ENCODE data around the gene TSHZ1. TPM values are rescaled to one million over a fixed set of nuclear protein-coding genes. Genes with fewer than 3 reads are reported as not detected.

The TSHZ1 gene
- total RNA-seq, 2 donors from 2014 or later: 8.3 to 11.2 TPM

DNA sequence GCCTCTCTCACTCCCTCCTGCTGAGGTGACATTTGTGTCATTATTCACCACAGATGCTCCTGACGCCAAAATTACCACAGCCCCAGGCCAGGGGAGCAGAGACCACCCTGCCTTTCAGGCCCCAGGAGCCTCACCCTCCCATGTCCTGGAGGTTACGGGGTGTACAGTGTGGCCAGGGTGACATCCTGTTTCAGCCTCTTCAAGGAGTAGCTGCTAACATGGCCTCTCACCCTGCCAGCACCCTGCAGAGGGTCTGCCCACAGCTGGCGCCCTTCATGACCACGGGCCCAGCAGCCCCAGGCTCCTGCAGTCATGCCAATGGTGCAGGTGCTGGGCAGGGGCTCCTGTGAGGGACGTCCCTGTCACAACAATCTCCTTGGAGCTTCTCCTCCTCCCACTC is 124.3 kb downstream of the TSHZ1 start:
- ATAC-seq (no peak), DNase-seq (no peak)
- Histone ChIP-seq H3K27me3 (no peaks in the 10 kb centered on the region), H3K4me1 (no peaks in the 10 kb centered on the region), H3K27ac (no peak overlapping the region), H3K36me3 (replicated peaks in 1 of 2; ENCODE audit: insufficient read depth in 1 of 2, low read depth in 2 of 2) (no peaks in the 10 kb centered on the region), H3K4me3 (no peak overlapping the region), H3K9me3 (no peaks in the 10 kb centered on the region)
- intact Hi-C loops (cut with DNase I): no loop called here
- 83 to 87% methylated on average over 4 to 5 of the region's 5 CpGs for WGBS, 2 donors
- TF ChIP-seq, protein P1, sequence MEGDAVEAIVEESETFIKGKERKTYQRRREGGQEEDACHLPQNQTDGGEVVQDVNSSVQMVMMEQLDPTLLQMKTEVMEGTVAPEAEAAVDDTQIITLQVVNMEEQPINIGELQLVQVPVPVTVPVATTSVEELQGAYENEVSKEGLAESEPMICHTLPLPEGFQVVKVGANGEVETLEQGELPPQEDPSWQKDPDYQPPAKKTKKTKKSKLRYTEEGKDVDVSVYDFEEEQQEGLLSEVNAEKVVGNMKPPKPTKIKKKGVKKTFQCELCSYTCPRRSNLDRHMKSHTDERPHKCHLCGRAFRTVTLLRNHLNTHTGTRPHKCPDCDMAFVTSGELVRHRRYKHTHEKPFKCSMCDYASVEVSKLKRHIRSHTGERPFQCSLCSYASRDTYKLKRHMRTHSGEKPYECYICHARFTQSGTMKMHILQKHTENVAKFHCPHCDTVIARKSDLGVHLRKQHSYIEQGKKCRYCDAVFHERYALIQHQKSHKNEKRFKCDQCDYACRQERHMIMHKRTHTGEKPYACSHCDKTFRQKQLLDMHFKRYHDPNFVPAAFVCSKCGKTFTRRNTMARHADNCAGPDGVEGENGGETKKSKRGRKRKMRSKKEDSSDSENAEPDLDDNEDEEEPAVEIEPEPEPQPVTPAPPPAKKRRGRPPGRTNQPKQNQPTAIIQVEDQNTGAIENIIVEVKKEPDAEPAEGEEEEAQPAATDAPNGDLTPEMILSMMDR (IDR thresholded peaks at IDR 0.05): no peak
- no peak for TF ChIP-seq POLR2A (IDR thresholded peaks at IDR 0.05)

DNA sequence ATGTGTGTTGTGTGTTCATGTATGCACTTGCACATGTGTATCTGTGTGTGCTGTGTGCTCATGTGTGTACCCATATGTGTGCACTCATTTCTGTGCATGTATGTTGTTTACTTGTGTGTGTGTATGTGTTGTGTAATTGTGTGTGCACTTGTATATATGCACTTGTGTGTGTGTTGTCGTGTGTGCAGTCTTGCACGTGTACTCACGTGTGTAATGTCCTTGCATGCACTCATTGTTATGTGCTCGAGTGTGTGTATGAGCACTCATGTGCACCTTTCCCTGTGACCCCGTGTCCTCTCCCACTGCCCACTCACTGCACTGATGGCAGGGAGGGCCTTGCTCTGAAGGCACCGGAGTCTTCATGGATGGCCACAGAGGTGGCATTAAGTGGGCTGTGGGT is 124.9 kb downstream of the TSHZ1 start:
- H3K27ac ChIP-seq: no peak overlapping the region
- 83 to 87% methylated on average over 6 of the region's 6 CpGs for WGBS, 2 donors
- no peaks in the 10 kb centered on the region for H3K4me1 ChIP-seq
- ATAC-seq (no peak), DNase-seq (no peak)
- intact Hi-C loops (cut with DNase I): no loop called here
- TF ChIP-seq, protein P1 (IDR thresholded peaks at IDR 0.05): no peak
- no peak for TF ChIP-seq POLR2A (IDR thresholded peaks at IDR 0.05)
- no peak overlapping the region for H3K4me3 ChIP-seq
- no peaks in the 10 kb centered on the region for H3K27me3 ChIP-seq
- no peaks in the 10 kb centered on the region for H3K9me3 ChIP-seq
- no peaks in the 10 kb centered on the region for H3K36me3 ChIP-seq (replicated peaks in 1 of 2; ENCODE audit: insufficient read depth in 1 of 2, low read depth in 2 of 2)

DNA sequence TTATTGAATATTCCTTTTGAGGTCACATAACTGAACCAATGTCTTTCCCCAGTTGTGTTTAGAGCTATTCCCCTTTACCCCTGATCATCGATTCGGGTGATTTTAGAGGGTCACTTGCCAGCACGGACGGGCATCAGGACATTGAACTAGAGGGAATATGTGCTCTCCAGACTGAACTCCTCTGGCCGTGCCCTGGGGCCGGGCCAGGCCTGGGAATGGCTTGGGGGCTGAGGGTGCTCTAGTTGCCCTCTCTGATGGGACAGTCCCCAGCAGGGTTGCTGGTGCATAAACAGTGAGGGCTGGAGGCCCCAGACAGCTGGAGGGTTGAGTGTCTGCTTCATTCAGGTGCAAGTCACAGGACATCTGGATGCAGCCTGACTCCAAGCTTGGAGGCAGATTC is 126.2 kb downstream of the TSHZ1 start:
- no peaks in the 10 kb centered on the region for H3K9me3 ChIP-seq
- DNase-seq (no peak), ATAC-seq (no peak)
- H3K4me3 ChIP-seq: no peak overlapping the region
- H3K36me3 ChIP-seq (replicated peaks in 1 of 2; ENCODE audit: insufficient read depth in 1 of 2, low read depth in 2 of 2): no peaks in the 10 kb centered on the region
- 79 to 87% methylated on average over 6 of the region's 6 CpGs for WGBS, 2 donors
- no peak overlapping the region for H3K27ac ChIP-seq
- no peaks in the 10 kb centered on the region for H3K27me3 ChIP-seq
- TF ChIP-seq POLR2A (IDR thresholded peaks at IDR 0.05): no peak
- TF ChIP-seq, protein P1 (IDR thresholded peaks at IDR 0.05): no peak
- intact Hi-C loops (cut with DNase I): no loop called here
- no peaks in the 10 kb centered on the region for H3K4me1 ChIP-seq

DNA sequence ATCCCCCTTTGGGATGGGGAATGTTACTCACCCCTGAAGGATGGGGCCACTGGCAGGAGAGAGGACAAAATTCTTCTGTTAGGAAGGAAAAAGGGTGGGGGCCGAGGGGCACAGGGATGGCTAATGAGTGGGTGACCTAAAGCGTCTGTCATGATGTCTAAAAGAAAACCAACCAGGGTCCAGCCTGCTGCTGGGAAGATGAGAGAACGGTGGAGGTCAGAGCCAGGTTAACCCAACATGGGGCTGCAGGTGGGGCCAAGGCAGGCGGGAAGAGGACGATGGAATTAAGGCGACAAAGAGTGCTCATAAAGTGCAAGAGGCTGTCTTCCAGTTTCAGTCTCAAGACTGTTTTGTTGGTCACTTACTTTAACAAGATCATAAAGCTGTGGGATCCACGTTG is 126.8 kb downstream of the TSHZ1 start:
- intact Hi-C loops (cut with DNase I): no loop called here
- H3K9me3 ChIP-seq: no peaks in the 10 kb centered on the region
- ATAC-seq: no peak
- H3K27me3 ChIP-seq: no peaks in the 10 kb centered on the region
- no peaks in the 10 kb centered on the region for H3K36me3 ChIP-seq (replicated peaks in 1 of 2; ENCODE audit: insufficient read depth in 1 of 2, low read depth in 2 of 2)
- WGBS, 2 donors: 78 to 84% methylated on average over 7 of the region's 7 CpGs
- no peak for DNase-seq
- TF ChIP-seq POLR2A (IDR thresholded peaks at IDR 0.05): no peak
- TF ChIP-seq, protein P1 (IDR thresholded peaks at IDR 0.05): no peak
- no peak overlapping the region for H3K27ac ChIP-seq
- H3K4me1 ChIP-seq: no peaks in the 10 kb centered on the region
- no peak overlapping the region for H3K4me3 ChIP-seq

DNA sequence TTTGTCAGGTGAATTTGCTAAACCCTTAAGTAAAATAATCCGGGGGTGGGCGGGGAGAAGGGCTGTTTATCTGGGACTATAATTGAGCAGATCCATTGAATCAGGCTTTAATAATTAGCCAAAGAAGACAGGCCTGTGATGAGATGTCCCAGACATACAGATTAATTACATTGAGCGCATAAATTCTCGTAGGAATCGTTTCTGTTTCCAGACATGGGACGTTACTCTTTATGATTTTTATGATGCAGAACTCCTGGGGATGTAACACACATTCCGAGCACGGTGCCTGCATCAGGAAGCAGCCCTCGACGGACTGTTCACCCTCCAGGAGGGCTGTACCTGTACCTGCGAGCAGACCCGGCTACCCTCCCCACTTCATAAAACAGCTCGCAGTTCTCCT is 128.0 kb downstream of the TSHZ1 start:
- intact Hi-C loops (cut with DNase I): no loop called here

More for the DNA sequence above, 128.0 kb downstream of the TSHZ1 start:
- WGBS, 2 donors: 62% methylated on average over 13 of the region's 13 CpGs
- Histone ChIP-seq H3K27me3 (no peaks in the 10 kb centered on the region), H3K9me3 (no peaks in the 10 kb centered on the region), H3K4me1 (no peaks in the 10 kb centered on the region), H3K27ac (no peak overlapping the region), H3K36me3 (replicated peaks in 1 of 2; ENCODE audit: insufficient read depth in 1 of 2, low read depth in 2 of 2) (no peaks in the 10 kb centered on the region), H3K4me3 (no peak overlapping the region)
- no peak for DNase-seq
- ATAC-seq: no peak
- TF ChIP-seq, protein P1 (IDR thresholded peaks at IDR 0.05): no peak
- TF ChIP-seq POLR2A (IDR thresholded peaks at IDR 0.05): no peak

Data from body of pancreas (tissue), 4 donors.